ENCODE results near the gene DISP2. TPM values are rescaled to one million over a fixed set of nuclear protein-coding genes. Genes with fewer than 3 reads are reported as not detected.
A peak's percentile ranks its signal among the peaks of the same experiment; 100 is the strongest.

DISP2 gene
- polyA plus RNA-seq, 1 experiment, result 0.11 TPM

DNA sequence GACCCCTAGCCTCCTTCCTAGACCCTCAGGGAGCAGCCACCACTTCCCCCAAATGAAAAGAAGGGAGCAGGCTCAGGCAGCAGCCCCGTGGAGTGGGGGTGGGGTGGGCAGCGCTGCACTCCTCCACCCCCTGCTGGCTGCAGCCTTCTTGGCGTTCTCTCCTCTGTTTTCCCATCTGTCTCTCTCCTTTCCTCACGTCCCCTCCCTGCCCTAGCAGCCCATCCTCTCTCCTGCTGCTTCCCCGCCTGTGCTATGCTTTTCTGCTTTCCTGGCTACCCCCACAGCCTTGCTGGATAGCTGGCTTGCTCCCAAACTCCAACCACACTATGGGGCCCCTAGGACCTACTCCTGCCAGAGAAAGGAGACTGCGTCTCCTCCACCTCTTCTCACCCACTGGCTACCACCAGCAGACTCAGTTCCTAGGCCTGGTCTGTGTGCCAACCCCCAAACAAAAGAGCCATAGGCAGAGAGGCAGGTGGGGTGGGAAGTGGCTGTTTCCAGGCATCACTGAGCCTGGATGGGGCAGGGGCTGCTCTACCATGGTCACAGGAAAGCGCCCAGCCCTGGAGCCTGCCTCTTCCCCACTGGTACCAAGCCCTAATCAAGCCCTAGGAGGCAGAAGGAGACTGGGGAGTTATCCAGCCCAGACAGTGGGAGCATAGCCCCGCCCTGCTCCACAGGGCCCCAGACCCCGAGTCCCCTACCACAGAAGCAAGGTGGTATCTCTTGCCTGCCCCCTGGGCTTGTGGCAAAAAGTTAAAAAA, 3.4 kb upstream of the DISP2 start:
- POLR2A ChIA-PET, result no interaction called here
- no peak overlapping the region for H3K27ac ChIP-seq (ENCODE audit: low read depth, low read length)

DNA sequence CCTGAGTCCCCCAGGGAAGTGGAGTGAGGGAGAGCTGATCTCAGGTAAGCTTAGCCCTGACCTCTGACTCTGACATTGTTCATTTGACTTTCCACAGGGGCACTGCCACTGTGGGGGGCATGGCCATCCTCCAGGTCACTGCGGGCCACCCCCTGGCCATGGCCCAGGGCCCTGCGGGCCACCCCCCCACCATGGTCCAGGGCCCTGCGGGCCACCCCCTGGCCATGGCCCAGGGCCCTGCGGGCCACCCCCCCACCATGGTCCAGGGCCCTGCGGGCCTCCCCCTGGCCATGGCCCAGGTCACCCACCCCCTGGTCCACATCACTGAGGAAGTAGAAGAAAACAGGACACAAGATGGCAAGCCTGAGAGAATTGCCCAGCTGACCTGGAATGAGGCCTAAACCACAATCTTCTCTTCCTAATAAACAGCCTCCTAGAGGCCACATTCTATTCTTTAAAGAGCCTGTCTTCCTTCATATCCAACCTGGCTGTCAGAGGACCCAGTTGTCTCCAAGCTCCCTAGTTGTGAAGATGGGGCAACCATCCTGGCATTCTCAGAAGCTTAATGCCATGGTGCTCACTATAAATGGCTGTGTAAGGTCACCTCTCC, 1.9 kb upstream of the DISP2 start:
- Histone ChIP-seq H3K27me3 (ENCODE audit: control insufficient read depth, insufficient read depth, low read length) (peaks cover 30% of the 10 kb centered on the region), H3K27ac (ENCODE audit: low read depth, low read length) (no peak overlapping the region), H3K9me3 (ENCODE audit: control insufficient read depth, insufficient read depth, low read length) (no peaks in the 10 kb centered on the region; the same call in 1 of the 2 replicates), H3K4me3 (ENCODE audit: low read depth, low read length) (no peak overlapping the region)
- ChIA-PET POLR2A (interaction anchor here (1.6 kb wide), 1 partner anchor 33 kb away, joined by 3 read pairs; no protein-coding TSS in a partner anchor), CTCF (interaction anchor here (0.6 to 1.5 kb wide), 4 partner anchors 18 to 139 kb away, joined by 3 to 5 read pairs (median 3); no protein-coding TSS in a partner anchor)
- TF ChIP-seq, protein P1, sequence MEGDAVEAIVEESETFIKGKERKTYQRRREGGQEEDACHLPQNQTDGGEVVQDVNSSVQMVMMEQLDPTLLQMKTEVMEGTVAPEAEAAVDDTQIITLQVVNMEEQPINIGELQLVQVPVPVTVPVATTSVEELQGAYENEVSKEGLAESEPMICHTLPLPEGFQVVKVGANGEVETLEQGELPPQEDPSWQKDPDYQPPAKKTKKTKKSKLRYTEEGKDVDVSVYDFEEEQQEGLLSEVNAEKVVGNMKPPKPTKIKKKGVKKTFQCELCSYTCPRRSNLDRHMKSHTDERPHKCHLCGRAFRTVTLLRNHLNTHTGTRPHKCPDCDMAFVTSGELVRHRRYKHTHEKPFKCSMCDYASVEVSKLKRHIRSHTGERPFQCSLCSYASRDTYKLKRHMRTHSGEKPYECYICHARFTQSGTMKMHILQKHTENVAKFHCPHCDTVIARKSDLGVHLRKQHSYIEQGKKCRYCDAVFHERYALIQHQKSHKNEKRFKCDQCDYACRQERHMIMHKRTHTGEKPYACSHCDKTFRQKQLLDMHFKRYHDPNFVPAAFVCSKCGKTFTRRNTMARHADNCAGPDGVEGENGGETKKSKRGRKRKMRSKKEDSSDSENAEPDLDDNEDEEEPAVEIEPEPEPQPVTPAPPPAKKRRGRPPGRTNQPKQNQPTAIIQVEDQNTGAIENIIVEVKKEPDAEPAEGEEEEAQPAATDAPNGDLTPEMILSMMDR (IDR thresholded peaks at IDR 0.05; ENCODE audit: low read depth, low read length), result no peak
- DNase-seq (ENCODE audit: low read depth, low spot score), result no peak

More for the DNA sequence above, 3.4 kb upstream of the DISP2 start:
- CTCF ChIA-PET, result interaction anchor here (0.6 to 2.4 kb wide), 6 partner anchors 10 to 137 kb away, joined by 3 to 19 read pairs (median 4); no protein-coding TSS in a partner anchor
- no peak for DNase-seq (ENCODE audit: low read depth, low spot score)
- TF ChIP-seq, protein P1 (IDR thresholded peaks at IDR 0.05; ENCODE audit: low read depth, low read length), result peak; percentile 76
- H3K4me3 ChIP-seq (ENCODE audit: low read depth, low read length), result no peak overlapping the region
- peaks cover 21% of the 10 kb centered on the region for H3K27me3 ChIP-seq (ENCODE audit: control insufficient read depth, insufficient read depth, low read length)
- H3K9me3 ChIP-seq (ENCODE audit: control insufficient read depth, insufficient read depth, low read length), result no peaks in the 10 kb centered on the region; the same call in 1 of the 2 replicates

DNA sequence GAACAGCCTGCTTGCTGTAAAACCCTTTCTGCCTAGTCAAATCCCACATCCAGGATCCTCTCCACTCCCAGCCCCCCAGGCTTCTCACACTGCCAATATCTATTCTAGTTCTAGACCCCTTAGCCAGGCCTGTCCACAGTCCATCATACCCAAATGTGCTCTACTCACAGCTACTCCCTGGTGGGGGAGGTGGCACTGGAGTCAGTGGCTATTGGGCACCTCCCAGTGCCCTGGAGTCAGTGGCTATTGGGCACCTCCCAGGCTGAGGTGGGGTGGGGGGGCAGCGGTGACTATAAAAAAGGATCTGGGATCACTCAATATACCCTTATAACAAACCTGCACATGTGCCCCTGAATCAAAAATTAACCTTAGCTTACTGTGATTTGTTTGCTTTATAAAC, 773 bp upstream of the DISP2 start:
- Histone ChIP-seq H3K4me3 (ENCODE audit: low read depth, low read length) (no peak overlapping the region), H3K27ac (ENCODE audit: low read depth, low read length) (no peak overlapping the region), H3K27me3 (ENCODE audit: control insufficient read depth, insufficient read depth, low read length) (peaks cover 32% of the 10 kb centered on the region), H3K9me3 (ENCODE audit: control insufficient read depth, insufficient read depth, low read length) (no peaks in the 10 kb centered on the region; the same call in 1 of the 2 replicates)
- DNase-seq (ENCODE audit: low read depth, low spot score), result no peak
- CTCF ChIA-PET, result interaction anchor here (0.5 to 1.8 kb wide), 5 partner anchors 11 to 65 kb away, joined by 3 to 12 read pairs (median 4); no protein-coding TSS in a partner anchor
- POLR2A ChIA-PET, result no interaction called here
- TF ChIP-seq, protein P1 (IDR thresholded peaks at IDR 0.05; ENCODE audit: low read depth, low read length), result no peak

DNA sequence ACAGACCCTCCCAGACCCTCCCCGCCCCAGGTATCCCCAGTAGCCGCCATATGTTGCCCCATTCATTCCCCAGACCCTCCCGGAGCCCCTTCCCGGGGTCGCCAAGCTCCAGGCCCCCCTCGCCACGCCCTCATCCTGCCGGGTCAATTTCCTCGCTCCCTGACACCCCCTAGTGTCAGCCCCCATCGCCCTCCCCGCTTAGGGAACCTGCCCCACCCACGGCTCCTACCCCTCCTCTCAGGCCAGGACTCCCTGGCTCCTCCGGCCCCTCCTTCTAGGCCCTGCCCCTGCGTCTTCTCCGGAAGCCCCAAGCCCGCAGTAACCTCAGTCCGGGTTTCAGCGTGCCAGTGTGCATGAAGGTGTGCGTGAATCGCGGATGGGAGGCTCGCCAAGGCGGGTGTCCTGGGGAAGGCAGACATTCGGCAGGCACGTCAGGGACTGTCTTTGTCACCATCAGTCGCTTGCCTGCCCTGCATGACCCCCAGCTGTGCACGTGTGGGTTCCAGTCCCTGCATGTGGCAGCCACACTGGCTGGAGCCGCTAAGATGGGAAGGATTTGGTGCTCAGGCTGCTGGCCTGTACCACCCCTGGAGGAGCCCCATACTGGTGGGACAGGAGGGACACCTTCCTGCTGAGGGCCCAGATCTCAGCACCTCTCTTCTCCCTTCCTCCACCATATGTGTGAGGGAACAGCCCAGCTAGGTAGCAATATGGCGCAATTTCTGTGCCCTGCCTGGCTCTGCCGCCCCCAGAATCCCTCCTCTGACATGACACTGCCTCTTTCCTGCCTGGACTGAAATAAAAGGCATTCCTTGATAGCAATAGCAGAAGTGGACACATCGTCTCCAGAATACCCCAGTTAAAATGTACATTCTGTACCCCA, 693 bp downstream of the DISP2 start:
- Histone ChIP-seq H3K27ac (ENCODE audit: low read depth, low read length) (no peak overlapping the region), H3K4me3 (ENCODE audit: low read depth, low read length) (peak overlapping the region; percentile 56), H3K9me3 (ENCODE audit: control insufficient read depth, insufficient read depth, low read length) (no peaks in the 10 kb centered on the region; the same call in 1 of the 2 replicates), H3K27me3 (ENCODE audit: control insufficient read depth, insufficient read depth, low read length) (peaks cover 36% of the 10 kb centered on the region)
- ChIA-PET CTCF (interaction anchor here (0.9 to 1.8 kb wide), 2 partner anchors 13 to 14 kb away, joined by 5 to 12 read pairs; no protein-coding TSS in a partner anchor), POLR2A (no interaction called here)
- TF ChIP-seq, protein P1 (IDR thresholded peaks at IDR 0.05; ENCODE audit: low read depth, low read length), result no peak
- DNase-seq (ENCODE audit: low read depth, low spot score), result no peak

Data from AG04450 (cell line).